A549 treated with CpdA at 1 μM for 4 hours (cell line): ENCODE results near the gene SUMF1. TPM values are rescaled to one million over a fixed set of nuclear protein-coding genes. Genes with fewer than 3 reads are reported as not detected.

ENCODE experiments used
- total RNA-seq: library from RNA; stranded (reverse); fragments of 200-300 nt; extraction: Qiagen RNA extraction; gene quantifications from 5 replicates; pipeline ENCODE4 v1.2.3, GENCODE V29; 2022; ENCODE audit warnings: low read depth

The SUMF1 gene
- 20.4 to 21.8 TPM (median 21.7 TPM) in 5 replicates for total RNA-seq

DNA sequence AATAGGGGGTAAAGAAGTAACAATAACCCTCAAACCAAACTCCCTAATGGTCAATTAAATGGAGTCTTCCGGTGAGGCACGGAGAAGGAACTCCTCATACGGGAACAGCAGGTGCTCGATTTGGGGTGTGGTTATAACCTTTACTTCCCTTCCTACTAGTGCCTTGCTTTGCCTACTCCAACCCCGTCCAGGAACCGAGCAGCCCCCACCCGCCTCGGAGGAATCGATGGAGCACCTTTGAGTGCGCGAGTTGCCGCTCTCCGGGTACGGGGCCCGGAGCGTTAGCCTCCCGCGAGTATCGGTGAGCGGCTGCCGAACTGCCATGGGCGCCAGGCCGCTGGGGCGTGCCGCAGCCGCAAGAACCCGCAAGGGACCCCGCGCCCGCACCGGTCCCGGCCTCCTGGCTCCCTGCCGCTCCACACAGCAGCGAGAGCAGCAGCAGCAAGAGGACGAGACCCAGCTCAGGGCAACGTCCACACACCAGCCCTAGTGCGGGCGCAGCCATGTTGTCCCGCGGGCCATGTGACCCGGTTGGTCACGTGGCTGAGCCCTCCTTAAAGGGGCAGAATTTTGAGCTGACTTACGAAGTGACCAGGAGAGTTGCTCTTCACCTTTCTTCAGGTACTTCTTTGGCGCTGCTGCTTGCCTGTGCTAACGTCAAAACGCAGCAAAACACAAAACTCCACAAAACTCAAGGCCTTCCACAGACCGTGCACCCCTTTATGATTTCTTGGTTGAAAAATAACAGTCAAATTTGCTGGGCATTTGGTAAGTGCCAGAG, at the start of gene SUMF1:
Gene SUMF1, minus strand, starts transcription at position 529 of the 781 bp plus-strand sequence. Its CDS starts 24 bp downstream, at position 505.

DNA sequence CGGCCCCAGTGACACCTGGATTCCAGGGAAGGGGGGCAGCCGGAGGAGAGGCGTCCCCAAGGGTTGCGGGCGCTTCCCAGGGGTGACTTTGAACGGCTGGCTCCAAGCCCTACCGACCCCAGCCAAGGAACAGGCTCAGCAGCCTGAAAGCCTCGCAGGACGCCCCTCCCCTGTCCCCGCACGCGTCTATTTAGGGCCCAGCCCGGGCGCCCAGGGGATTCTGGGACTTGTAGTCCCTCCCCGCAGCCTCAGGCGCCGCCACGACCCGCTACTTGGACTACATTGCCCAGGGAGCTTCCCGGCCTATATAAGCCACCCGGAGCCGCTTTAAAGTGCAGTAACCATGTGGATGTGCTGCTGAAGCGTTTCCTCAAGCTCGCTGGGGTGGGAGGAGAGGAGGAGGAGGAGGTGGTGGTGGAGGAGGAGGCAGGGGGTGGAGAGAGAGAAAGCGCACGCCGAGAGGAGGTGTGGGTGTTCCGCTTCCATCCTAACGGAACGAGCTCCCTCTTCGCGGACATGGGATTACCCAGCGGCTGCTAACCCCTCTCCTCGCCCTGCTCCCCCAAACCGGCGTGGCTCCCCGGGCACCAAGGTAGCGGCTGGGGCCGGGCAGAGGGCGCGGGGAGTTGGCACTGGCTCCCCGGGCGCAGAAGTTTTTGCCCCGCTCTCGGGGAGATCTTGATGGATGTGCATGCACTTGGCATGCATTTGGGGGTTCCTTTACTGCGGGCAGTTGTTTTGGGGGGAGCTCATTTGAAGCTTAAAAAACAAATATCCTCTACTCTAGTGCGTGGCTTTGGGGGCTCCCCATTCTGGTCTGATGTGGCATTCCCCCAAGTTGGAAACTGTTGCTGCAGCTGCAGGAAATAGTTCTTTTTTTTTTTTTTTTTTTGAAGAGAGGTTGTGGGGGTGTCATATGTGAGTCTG, 26.2 kb upstream of the SUMF1 start, which contains the start of gene ITPR1:
Gene ITPR1, plus strand, starts transcription at position 335 of the 927 bp plus-strand sequence. CDS start 23,144 bp downstream, outside the sequence.

Other genes with a start within 250 kb of the SUMF1 start
- gene SETMAR, start 163.9 kb downstream of the SUMF1 start, total RNA-seq, result 8.3 to 9.1 TPM (median 8.9 TPM) in 5 replicates
- gene ITPR1, start 26.1 kb upstream of the SUMF1 start, total RNA-seq, result 4.9 to 7.8 TPM (median 6.1 TPM) in 5 replicates